HepG2 (cell line): ENCODE measurements around the gene ITGB2. TPM values are rescaled to one million over a fixed set of nuclear protein-coding genes. Genes with fewer than 3 reads are reported as not detected.
A peak's percentile ranks its signal among the peaks of the same experiment; 100 is the strongest.

ENCODE experiments used
- CSRNP2 ChIP-seq: sonication (generic); formaldehyde crosslinking; conservative IDR thresholded peaks from 2 replicates; pipeline ENCODE4 v1.8.0; 2022; ENCODE audit warnings: low read depth, missing genetic modification reagents
- KLF16 ChIP-seq, 2 experiments: sonication (generic) in 1 of 2; formaldehyde crosslinking in 1 of 2; IDR thresholded peaks; 2 replicates each; pipeline versions ENCODE4 v1.6.1 to v1.8.0; 2016 to 2023; ENCODE audit warnings: missing genetic modification reagents in 2 of 2, missing compliant biosample characterization in 1 of 2
- RAD51 ChIP-seq: fragments of 450-650 bp; IDR thresholded peaks from 2 replicates; pipeline ENCODE4 v1.6.1; 2016; ENCODE audit warnings: borderline replicate concordance
- SIN3B ChIP-seq: fragments of 150-350 bp; IDR thresholded peaks from 2 replicates; pipeline ENCODE4 v1.6.1; 2014; ENCODE audit warnings: low read length
- SOX6 ChIP-seq, 2 experiments: fragments of 450-650 bp in 1 of 2; sonication (generic) in 1 of 2; formaldehyde crosslinking in 1 of 2; IDR thresholded peaks; 2 replicates each; pipeline versions ENCODE4 v1.4.0 to v1.6.1; 2017 to 2020; ENCODE audit warnings: antibody characterized with exemption in 1 of 2, mild to moderate bottlenecking in 1 of 2, missing genetic modification reagents in 1 of 2
- SP5 ChIP-seq: IDR thresholded peaks from 2 replicates; pipeline ENCODE4 v1.6.1; 2016; ENCODE audit warnings: low read depth, borderline replicate concordance
- TBX2 ChIP-seq: sonication (generic); formaldehyde crosslinking; IDR thresholded peaks from 2 replicates; pipeline ENCODE4 v1.5.0; 2020; ENCODE audit warnings: missing genetic modification reagents, mild to moderate bottlenecking, borderline replicate concordance
- TOE1 ChIP-seq: sonication (generic); formaldehyde crosslinking; IDR thresholded peaks from 2 replicates; pipeline ENCODE4 v1.4.0; 2020; ENCODE audit warnings: mild to moderate bottlenecking, missing genetic modification reagents
- WIZ ChIP-seq: sonication (generic); formaldehyde crosslinking; IDR thresholded peaks from 2 replicates; pipeline ENCODE4 v1.5.1; 2020; ENCODE audit warnings: mild to moderate bottlenecking, missing genetic modification reagents
- ZNF143 ChIP-seq: sonication (generic); formaldehyde crosslinking; IDR thresholded peaks from 2 replicates; pipeline ENCODE4 v1.4.0; 2020; ENCODE audit warnings: missing genetic modification reagents
- ZNF33B ChIP-seq: sonication (generic); formaldehyde crosslinking; IDR thresholded peaks from 2 replicates; pipeline ENCODE4 v1.5.1; 2020; ENCODE audit warnings: mild to moderate bottlenecking, missing genetic modification reagents
- ZNF451 ChIP-seq: sonication (generic); formaldehyde crosslinking; IDR thresholded peaks from 2 replicates; pipeline ENCODE4 v1.5.0; 2020; ENCODE audit warnings: mild to moderate bottlenecking, missing genetic modification reagents
- ZNF605 ChIP-seq: sonication (generic); formaldehyde crosslinking; IDR thresholded peaks from 2 replicates; pipeline ENCODE4 v1.8.0; 2022; ENCODE audit warnings: mild to moderate bottlenecking, missing genetic modification reagents
- ZNF766 ChIP-seq: sonication (generic); formaldehyde crosslinking; IDR thresholded peaks from 2 replicates; pipeline ENCODE4 v1.5.0; 2020; ENCODE audit warnings: missing genetic modification reagents, borderline replicate concordance
- ZNF768 ChIP-seq: sonication (generic); formaldehyde crosslinking; IDR thresholded peaks from 2 replicates; pipeline ENCODE4 v1.4.0; 2020; ENCODE audit warnings: missing genetic modification reagents
- polyA plus RNA-seq, 8 experiments: library from polyadenylated mRNA; depleted of rRNA in 3 of 8; stranded (reverse) in 7 of 8; unstranded in 1 of 8; fragments of >200 nt; fragmentation: Illumina TruSeq in 4 of 8; extraction: Trizol in 4 of 8; gene quantifications; 2 replicates each; pipeline versions ENCODE4 v1.2.1 to v1.2.3, GENCODE V29; 2011 to 2016; ENCODE audit warnings: low read depth in 4 of 8, missing spikeins in 1 of 8, mixed read lengths in 1 of 8; ENCODE audit not compliant: insufficient read depth in 1 of 8
- total RNA-seq, 5 experiments: library from RNA; depleted of rRNA; stranded (reverse); fragments of >200 nt; fragmentation: Illumina TruSeq; extraction: Trizol; gene quantifications; 2 replicates each; pipeline ENCODE4 v1.2.3, GENCODE V29; 2016; ENCODE audit warnings: low read depth in 1 of 5
- TF ChIP-seq, protein P1 (sequence below): conservative IDR thresholded peaks from 2 replicates; pipeline ENCODE4 v1.6.1; 2018; ENCODE audit warnings: missing genetic modification reagents
- TF ChIP-seq, protein P2 (sequence below): sonication (generic); formaldehyde crosslinking; IDR thresholded peaks from 2 replicates; pipeline ENCODE4 v1.4.0; 2020; ENCODE audit warnings: missing genetic modification reagents
- TF ChIP-seq, protein P3 (sequence below): sonication (generic); formaldehyde crosslinking; IDR thresholded peaks from 2 replicates; pipeline ENCODE4 v1.5.1; 2020; ENCODE audit warnings: mild to moderate bottlenecking, missing genetic modification reagents, moderate library complexity
- TF ChIP-seq, protein P4 (sequence below): IDR thresholded peaks from 2 replicates; pipeline ENCODE4 v1.6.1; 2016; ENCODE audit warnings: mild to moderate bottlenecking, missing biosample characterization, missing genetic modification reagents

The ITGB2 gene
- total and polyA plus RNA-seq, 2 of the 13 experiments (the other 11 are each of a cell fraction or from before 2014, with no cell fraction given): 4.2 to 18.0 TPM

DNA sequence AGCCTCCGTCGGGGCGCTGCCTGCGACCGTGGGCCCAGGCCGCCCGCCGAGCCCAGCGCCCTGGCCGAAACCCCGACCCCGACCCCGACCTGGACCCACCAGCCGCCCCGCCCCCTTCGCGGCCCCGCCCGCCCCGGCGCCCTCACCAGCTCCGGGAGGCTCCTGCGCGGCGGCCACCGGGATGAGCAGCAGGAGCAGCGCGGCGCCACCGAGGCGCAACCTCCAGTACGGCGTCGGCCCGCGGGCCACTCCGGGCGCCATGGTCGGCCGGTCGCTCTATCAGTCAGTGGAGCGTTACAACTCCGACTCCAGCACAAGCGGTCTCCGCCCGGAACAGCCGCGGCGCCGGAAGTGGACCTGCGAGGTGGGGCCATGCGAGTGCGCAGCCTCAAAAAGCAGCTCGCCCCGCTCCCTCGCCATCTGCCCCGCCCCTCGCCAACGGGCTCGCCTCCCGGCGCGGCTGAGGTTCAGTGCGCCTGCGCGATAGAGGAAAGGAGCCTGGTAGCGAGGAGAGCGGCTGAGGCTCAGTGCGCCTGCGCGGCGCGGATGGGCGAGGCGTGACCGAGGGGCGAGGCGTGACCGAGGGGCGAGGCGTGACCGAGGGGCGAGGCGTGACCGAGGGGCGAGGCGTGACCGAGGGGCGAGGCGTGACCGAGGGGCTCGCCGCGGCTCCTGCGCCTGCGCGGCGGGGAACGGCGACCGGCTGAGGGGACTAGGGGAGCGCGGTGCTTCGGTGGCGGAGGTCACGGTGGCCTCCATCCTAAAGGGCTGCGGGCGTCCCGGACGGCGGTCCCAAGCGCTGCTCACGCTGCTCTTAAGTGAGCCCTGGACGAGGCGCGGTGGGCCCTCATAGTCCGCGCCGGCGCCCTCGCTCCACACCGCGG is 47.1 kb downstream of the ITGB2 start, which contains the start of gene PTTG1IP (continued):
- peak; percentile 31; the same call in 1 of the 2 replicates for TF ChIP-seq ZNF143 (CRISPR knock-in tag)
- TF ChIP-seq, protein P1, sequence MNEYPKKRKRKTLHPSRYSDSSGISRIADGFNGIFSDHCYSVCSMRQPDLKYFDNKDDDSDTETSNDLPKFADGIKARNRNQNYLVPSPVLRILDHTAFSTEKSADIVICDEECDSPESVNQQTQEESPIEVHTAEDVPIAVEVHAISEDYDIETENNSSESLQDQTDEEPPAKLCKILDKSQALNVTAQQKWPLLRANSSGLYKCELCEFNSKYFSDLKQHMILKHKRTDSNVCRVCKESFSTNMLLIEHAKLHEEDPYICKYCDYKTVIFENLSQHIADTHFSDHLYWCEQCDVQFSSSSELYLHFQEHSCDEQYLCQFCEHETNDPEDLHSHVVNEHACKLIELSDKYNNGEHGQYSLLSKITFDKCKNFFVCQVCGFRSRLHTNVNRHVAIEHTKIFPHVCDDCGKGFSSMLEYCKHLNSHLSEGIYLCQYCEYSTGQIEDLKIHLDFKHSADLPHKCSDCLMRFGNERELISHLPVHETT (CRISPR knock-in tag): 0 out of 2 replicates have a peak, but pooled peaks have one; percentile 13
- no peak; a peak in 1 of 4 replicates for TF ChIP-seq KLF16 (CRISPR knock-in tag; IDR thresholded peaks at IDR 0.05)
- TF ChIP-seq SIN3B: no peak
- TF ChIP-seq RAD51: no peak
- TF ChIP-seq ZNF766 (CRISPR knock-in tag): peak; percentile 36; the same call in 1 of the 2 replicates
- TF ChIP-seq TOE1: no peak
- peak; percentile 13; the same call in 1 of the 2 replicates for TF ChIP-seq ZNF33B
- TF ChIP-seq SOX6 (IDR thresholded peaks at IDR 0.05): no peak
- TF ChIP-seq SOX6 (CRISPR knock-in tag; IDR thresholded peaks at IDR 0.05): peak; percentile 54; the same call in 1 of the 2 replicates
- TF ChIP-seq, protein P2, sequence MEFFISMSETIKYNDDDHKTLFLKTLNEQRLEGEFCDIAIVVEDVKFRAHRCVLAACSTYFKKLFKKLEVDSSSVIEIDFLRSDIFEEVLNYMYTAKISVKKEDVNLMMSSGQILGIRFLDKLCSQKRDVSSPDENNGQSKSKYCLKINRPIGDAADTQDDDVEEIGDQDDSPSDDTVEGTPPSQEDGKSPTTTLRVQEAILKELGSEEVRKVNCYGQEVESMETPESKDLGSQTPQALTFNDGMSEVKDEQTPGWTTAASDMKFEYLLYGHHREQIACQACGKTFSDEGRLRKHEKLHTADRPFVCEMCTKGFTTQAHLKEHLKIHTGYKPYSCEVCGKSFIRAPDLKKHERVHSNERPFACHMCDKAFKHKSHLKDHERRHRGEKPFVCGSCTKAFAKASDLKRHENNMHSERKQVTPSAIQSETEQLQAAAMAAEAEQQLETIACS (CRISPR knock-in tag): no peak
- no peak for TF ChIP-seq ZNF768 (CRISPR knock-in tag)
- no peak for TF ChIP-seq WIZ
- peak; percentile 33; the same call in 1 of the 2 replicates for TF ChIP-seq SP5
- TF ChIP-seq TBX2: peak; percentile 78
- peak; percentile 83 for TF ChIP-seq ZNF451 (CRISPR knock-in tag)
- TF ChIP-seq, protein P3, sequence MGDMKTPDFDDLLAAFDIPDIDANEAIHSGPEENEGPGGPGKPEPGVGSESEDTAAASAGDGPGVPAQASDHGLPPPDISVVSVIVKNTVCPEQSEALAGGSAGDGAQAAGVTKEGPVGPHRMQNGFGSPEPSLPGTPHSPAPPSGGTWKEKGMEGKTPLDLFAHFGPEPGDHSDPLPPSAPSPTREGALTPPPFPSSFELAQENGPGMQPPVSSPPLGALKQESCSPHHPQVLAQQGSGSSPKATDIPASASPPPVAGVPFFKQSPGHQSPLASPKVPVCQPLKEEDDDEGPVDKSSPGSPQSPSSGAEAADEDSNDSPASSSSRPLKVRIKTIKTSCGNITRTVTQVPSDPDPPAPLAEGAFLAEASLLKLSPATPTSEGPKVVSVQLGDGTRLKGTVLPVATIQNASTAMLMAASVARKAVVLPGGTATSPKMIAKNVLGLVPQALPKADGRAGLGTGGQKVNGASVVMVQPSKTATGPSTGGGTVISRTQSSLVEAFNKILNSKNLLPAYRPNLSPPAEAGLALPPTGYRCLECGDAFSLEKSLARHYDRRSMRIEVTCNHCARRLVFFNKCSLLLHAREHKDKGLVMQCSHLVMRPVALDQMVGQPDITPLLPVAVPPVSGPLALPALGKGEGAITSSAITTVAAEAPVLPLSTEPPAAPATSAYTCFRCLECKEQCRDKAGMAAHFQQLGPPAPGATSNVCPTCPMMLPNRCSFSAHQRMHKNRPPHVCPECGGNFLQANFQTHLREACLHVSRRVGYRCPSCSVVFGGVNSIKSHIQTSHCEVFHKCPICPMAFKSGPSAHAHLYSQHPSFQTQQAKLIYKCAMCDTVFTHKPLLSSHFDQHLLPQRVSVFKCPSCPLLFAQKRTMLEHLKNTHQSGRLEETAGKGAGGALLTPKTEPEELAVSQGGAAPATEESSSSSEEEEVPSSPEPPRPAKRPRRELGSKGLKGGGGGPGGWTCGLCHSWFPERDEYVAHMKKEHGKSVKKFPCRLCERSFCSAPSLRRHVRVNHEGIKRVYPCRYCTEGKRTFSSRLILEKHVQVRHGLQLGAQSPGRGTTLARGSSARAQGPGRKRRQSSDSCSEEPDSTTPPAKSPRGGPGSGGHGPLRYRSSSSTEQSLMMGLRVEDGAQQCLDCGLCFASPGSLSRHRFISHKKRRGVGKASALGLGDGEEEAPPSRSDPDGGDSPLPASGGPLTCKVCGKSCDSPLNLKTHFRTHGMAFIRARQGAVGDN: peak; percentile 95
- no peak for TF ChIP-seq CSRNP2 (CRISPR knock-in tag)
- TF ChIP-seq, protein P4, sequence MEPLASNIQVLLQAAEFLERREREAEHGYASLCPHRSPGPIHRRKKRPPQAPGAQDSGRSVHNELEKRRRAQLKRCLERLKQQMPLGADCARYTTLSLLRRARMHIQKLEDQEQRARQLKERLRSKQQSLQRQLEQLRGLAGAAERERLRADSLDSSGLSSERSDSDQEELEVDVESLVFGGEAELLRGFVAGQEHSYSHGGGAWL (CRISPR knock-in tag): peak; percentile 34; the same call in 1 of the 2 replicates
- TF ChIP-seq ZNF605: 0 out of 2 replicates have a peak, but pooled peaks have one; percentile 34
